Measurements from ENCODE around the gene ROR2. TPM values are rescaled to one million over a fixed set of nuclear protein-coding genes. Genes with fewer than 3 reads are reported as not detected.

ROR2 gene
- total and polyA plus RNA-seq, 8 donors: 3.0 to 21.4 (median 9.8) TPM

DNA sequence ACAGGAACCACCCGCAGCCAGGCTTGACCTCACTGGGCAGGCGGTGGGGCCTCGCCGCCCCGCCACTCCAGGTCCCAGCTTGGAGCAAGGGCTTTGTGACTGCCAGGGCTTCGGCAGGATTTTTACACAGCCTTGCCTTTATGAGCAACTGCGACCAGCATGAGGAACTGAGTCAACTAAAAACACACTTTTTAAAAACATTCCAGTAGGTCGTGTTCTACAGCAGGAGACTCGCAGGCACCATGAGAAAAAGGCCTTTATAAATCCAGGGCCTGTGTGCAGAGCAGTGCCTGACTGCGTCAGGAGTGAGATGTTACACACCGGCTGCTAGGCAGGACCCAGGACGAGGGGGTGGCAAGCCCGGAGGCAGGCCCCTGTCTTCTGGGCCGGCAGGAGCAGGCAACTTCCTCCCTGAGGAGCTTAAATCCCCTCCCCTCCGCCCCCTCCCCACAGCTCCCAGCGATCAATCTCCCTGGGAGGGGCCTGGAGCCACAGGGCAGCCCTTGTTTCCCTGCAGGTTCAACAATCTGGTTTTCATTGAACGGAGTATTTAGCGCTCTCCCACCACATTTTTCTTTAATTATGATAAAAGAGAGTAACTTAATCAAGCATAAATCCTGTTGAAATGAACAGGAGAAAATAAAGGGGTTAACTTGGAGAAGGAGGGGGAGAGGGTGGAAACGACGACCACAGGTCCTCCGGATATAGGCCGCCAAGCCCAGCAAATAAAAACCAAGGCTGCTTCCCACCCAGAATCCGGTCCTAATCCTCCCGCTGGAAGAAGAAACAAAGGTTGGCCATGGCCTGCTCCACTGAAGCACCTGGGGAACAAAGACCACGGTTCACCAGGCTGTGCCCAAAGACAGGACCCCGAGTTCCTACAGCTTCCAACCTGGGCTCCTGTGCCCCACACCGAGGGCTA is 92.5 kb downstream of the ROR2 start:
- peak overlapping the region in 2 of 5 donors; percentile 60 to 72 for H3K27ac ChIP-seq
- WGBS, 5 donors: 57 to 62% (median 59%) methylated on average over 27 of the region's 27 CpGs

DNA sequence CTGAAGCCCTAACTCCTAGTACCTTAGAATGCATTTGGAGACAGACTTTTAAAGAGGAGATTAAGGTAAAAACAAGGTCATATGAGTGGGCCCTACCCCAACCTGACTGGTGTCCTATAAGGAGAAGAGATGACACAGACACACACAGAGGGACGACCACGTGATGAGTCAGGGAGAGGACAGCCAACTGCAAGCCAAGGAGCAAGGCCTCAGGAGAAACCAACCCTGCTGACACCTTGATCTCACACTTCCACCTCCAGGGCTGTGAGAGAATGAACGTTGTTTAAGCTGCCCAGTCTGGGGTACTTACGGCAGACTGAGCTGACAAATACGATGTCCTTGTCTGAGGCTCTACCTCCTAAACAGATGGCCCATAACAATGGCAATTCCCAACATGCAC is 93.6 kb downstream of the ROR2 start:
- TF ChIP-seq POLR2A (IDR thresholded peaks at IDR 0.05) (no peak), CTCF (IDR thresholded peaks at IDR 0.05) (no peak), EP300 (IDR thresholded peaks at IDR 0.05) (no peak), POLR2AphosphoS5 (IDR thresholded peaks at IDR 0.05) (no peak)
- no peak for DNase-seq
- Histone ChIP-seq H3K4me3 (no peak overlapping the region), H3K4me1 (peaks cover 14 to 38% (median 21%) of the 10 kb centered on the region in 4 donors), H3K36me3 (no peaks in the 10 kb centered on the region), H3K9me3 (no peaks in the 10 kb centered on the region), H3K27ac (peak overlapping the region in 1 of 5 donors; percentile 72), H3K27me3 (no peaks in the 10 kb centered on the region)
- intact Hi-C loops (cut with DNase I; ENCODE audit: low total_unique reads): no loop called here
- WGBS, 5 donors: 80 to 86% (median 81%) methylated on average over 5 of the region's 5 CpGs

More for the DNA sequence above, 92.5 kb downstream of the ROR2 start:
- intact Hi-C loops (cut with DNase I; ENCODE audit: low total_unique reads): no loop called here
- TF ChIP-seq POLR2AphosphoS5 (IDR thresholded peaks at IDR 0.05) (no peak), CTCF (IDR thresholded peaks at IDR 0.05) (no peak), EP300 (IDR thresholded peaks at IDR 0.05) (no peak), POLR2A (IDR thresholded peaks at IDR 0.05) (no peak)
- no peak overlapping the region for H3K4me3 ChIP-seq
- no peaks in the 10 kb centered on the region for H3K36me3 ChIP-seq
- peaks cover 14 to 38% (median 21%) of the 10 kb centered on the region in 4 donors for H3K4me1 ChIP-seq
- H3K27me3 ChIP-seq: no peaks in the 10 kb centered on the region
- DNase-seq: peak in 1 of 2 donors; percentile 76
- H3K9me3 ChIP-seq: no peaks in the 10 kb centered on the region

DNA sequence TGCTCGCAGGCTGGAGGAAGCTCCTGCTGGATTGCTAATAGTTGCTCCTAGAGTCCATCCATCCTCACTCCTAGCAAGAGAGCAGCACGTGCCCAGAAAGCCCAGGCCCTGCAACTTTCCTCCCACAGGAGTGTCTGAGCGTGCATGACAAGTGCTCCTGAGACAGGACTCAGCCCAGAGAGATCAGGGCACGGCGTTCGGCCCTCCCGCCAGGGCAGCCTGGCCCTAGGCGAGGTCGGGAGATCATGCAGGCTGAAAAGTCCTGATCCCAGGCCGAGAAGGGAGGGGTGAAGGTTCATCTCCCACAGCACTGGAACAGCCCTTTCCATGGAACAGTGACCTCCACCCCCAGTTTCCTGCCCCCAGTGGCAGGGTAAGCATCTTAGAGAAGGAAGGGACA is 94.8 kb downstream of the ROR2 start:
- Histone ChIP-seq H3K27ac (no peak overlapping the region), H3K4me1 (peaks cover 14 to 38% (median 21%) of the 10 kb centered on the region in 4 donors), H3K4me3 (no peak overlapping the region), H3K9me3 (no peaks in the 10 kb centered on the region), H3K36me3 (no peaks in the 10 kb centered on the region), H3K27me3 (no peaks in the 10 kb centered on the region)
- WGBS, 5 donors: 77 to 91% (median 84%) methylated on average over 9 to 10 of the region's 10 CpGs
- intact Hi-C loops (cut with DNase I; ENCODE audit: low total_unique reads): no loop called here
- TF ChIP-seq POLR2AphosphoS5 (IDR thresholded peaks at IDR 0.05): no peak
- no peak for TF ChIP-seq CTCF (IDR thresholded peaks at IDR 0.05)
- no peak for TF ChIP-seq EP300 (IDR thresholded peaks at IDR 0.05)
- no peak for TF ChIP-seq POLR2A (IDR thresholded peaks at IDR 0.05)
- no peak for DNase-seq

DNA sequence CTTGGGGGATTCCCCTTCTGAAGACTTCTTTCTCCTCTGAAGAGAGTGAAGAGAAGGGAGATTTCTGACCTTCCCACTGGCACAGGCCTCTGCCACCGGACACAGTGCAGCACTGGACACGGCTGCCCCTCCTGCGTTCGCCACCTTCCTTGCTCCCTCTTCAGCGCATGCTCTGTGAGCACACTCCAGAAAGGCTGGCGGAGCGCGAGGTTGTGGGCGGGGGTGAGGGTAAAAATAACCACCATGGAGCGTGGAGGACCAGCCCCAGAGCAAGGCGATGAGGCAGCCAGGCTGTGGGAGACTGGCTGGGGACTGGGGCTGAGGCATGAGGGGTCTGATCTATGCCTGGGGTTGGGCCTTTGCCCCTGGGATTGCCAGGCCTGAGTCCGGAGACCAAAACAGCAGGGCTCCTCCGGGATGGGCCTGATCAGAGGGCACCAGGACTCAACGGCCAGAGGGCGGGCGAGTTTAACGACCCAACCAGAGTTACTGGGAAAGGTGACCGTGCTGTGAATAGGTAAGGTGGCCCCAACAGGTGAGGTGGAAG is 97.2 kb downstream of the ROR2 start:
- peak in 1 of 2 donors; percentile 19 for DNase-seq
- no peaks in the 10 kb centered on the region for H3K9me3 ChIP-seq
- 94 to 96% (median 96%) methylated on average over 18 of the region's 18 CpGs for WGBS, 5 donors
- no peak for TF ChIP-seq EP300 (IDR thresholded peaks at IDR 0.05)
- no peak for TF ChIP-seq POLR2A (IDR thresholded peaks at IDR 0.05)
- no peak for TF ChIP-seq CTCF (IDR thresholded peaks at IDR 0.05)
- no peak for TF ChIP-seq POLR2AphosphoS5 (IDR thresholded peaks at IDR 0.05)
- H3K4me1 ChIP-seq: peaks cover 3 to 26% (median 10%) of the 10 kb centered on the region in 4 donors
- no peaks in the 10 kb centered on the region for H3K36me3 ChIP-seq
- H3K27me3 ChIP-seq: no peaks in the 10 kb centered on the region
- H3K4me3 ChIP-seq: no peak overlapping the region
- no peak overlapping the region for H3K27ac ChIP-seq
- intact Hi-C loops (cut with DNase I; ENCODE audit: low total_unique reads): no loop called here
